H9 (cell line): ENCODE data around the gene ANO2. TPM values are rescaled to one million over a fixed set of nuclear protein-coding genes. Genes with fewer than 3 reads are reported as not detected.

Experiments
- DNase-seq: peaks from one replicate; pipeline ENCODE4 v3.0.0-alpha.2; 2017
- H2AFZ ChIP-seq: one replicate; pipeline ENCODE4 v1.6.1; 2013; ENCODE audit warnings: mild to moderate bottlenecking, low read length, control low read depth, moderate library complexity
- H2AK5ac ChIP-seq: 2 replicates; pipeline ENCODE4 v1.6.1; 2013; ENCODE audit warnings: low read length, control low read depth, mixed read lengths; ENCODE audit not compliant: insufficient read length
- H2BK120ac ChIP-seq: one replicate; pipeline ENCODE4 v1.6.1; 2013; ENCODE audit warnings: low read depth, mild to moderate bottlenecking, low read length, control low read depth, inconsistent platforms; ENCODE audit not compliant: poor library complexity, severe bottlenecking
- H2BK12ac ChIP-seq: 2 replicates; pipeline ENCODE4 v1.6.1; 2013; ENCODE audit warnings: low read length, control low read depth, mixed read lengths, low read depth; ENCODE audit not compliant: insufficient read length
- H2BK15ac ChIP-seq: 2 replicates; pipeline ENCODE4 v1.6.1; 2013; ENCODE audit warnings: low read depth, low read length, control low read depth
- H2BK20ac ChIP-seq: one replicate; pipeline ENCODE4 v1.6.1; 2013; ENCODE audit warnings: low read depth, mild to moderate bottlenecking, low read length, control low read depth, inconsistent platforms; ENCODE audit not compliant: poor library complexity, severe bottlenecking
- H2BK5ac ChIP-seq: 2 replicates; pipeline ENCODE4 v1.6.1; 2013; ENCODE audit warnings: low read length, control low read depth, mixed read lengths; ENCODE audit not compliant: insufficient read length
- H3K14ac ChIP-seq: 2 replicates; pipeline ENCODE4 v1.6.1; 2013; ENCODE audit warnings: low read length, control low read depth; ENCODE audit not compliant: insufficient read depth
- H3K18ac ChIP-seq: 2 replicates; pipeline ENCODE4 v1.6.1; 2013; ENCODE audit warnings: low read depth, mild to moderate bottlenecking, mixed read lengths, low read length, control low read depth; ENCODE audit not compliant: insufficient read length
- H3K23ac ChIP-seq: 2 replicates; pipeline ENCODE4 v1.6.1; 2013; ENCODE audit warnings: low read length, control low read depth, mixed read lengths, low read depth; ENCODE audit not compliant: insufficient read length
- H3K23me2 ChIP-seq: 2 replicates; pipeline ENCODE4 v1.6.1; 2013; ENCODE audit warnings: low read depth, mild to moderate bottlenecking, mixed read lengths, low read length, control low read depth; ENCODE audit not compliant: insufficient read length, poor library complexity, severe bottlenecking
- H3K27ac ChIP-seq: 2 replicates; pipeline ENCODE4 v1.5.1; 2013; ENCODE audit warnings: low read length, control low read depth, mixed read lengths, low read depth; ENCODE audit not compliant: insufficient read length
- H3K27me3 ChIP-seq: 2 replicates; pipeline ENCODE4 v1.6.1; 2013; ENCODE audit warnings: low read length, control low read depth, inconsistent platforms; ENCODE audit not compliant: insufficient read depth
- H3K4ac ChIP-seq: 2 replicates; pipeline ENCODE4 v1.6.1; 2013; ENCODE audit warnings: low read depth, mild to moderate bottlenecking, control low read depth, inconsistent platforms, low read length, moderate library complexity
- H3K4me1 ChIP-seq: 2 replicates; pipeline ENCODE4 v1.6.1; 2013; ENCODE audit warnings: low read length, control low read depth, inconsistent platforms; ENCODE audit not compliant: insufficient read depth
- H3K4me2 ChIP-seq: 2 replicates; pipeline ENCODE4 v1.6.1; 2013; ENCODE audit warnings: low read length, control low read depth, mixed read lengths; ENCODE audit not compliant: insufficient read length, insufficient read depth
- H3K56ac ChIP-seq: 2 replicates; pipeline ENCODE4 v1.6.1; 2013; ENCODE audit warnings: low read depth, mild to moderate bottlenecking, mixed read lengths, low read length, control low read depth; ENCODE audit not compliant: insufficient read length
- H3K79me1 ChIP-seq: 2 replicates; pipeline ENCODE4 v1.6.1; 2013; ENCODE audit warnings: low read depth, mild to moderate bottlenecking, moderate library complexity, low read length, control low read depth, inconsistent platforms; ENCODE audit not compliant: insufficient read depth, poor library complexity, severe bottlenecking
- H3K79me2 ChIP-seq: 2 replicates; pipeline ENCODE4 v1.6.1; 2013; ENCODE audit warnings: low read length, control low read depth, inconsistent platforms; ENCODE audit not compliant: insufficient read depth
- H3K9ac ChIP-seq: 2 replicates; pipeline ENCODE4 v1.6.1; 2013; ENCODE audit warnings: low read length, control low read depth, mixed read lengths; ENCODE audit not compliant: insufficient read length; ENCODE audit errors: extremely low read depth
- H3K9me3 ChIP-seq: one replicate; pipeline ENCODE4 v1.6.1; 2013; ENCODE audit warnings: low read depth, low read length, inconsistent platforms; ENCODE audit not compliant: control insufficient read depth
- H3T11ph ChIP-seq: one replicate; pipeline ENCODE4 v1.6.1; 2013; ENCODE audit warnings: mild to moderate bottlenecking, low read length, control low read depth, inconsistent platforms
- H4K20me1 ChIP-seq: one replicate; pipeline ENCODE4 v1.6.1; 2013; ENCODE audit not compliant: control insufficient read depth, insufficient read length, insufficient read depth
- H4K5ac ChIP-seq: 2 replicates; pipeline ENCODE4 v1.6.1; 2013; ENCODE audit warnings: low read depth, mild to moderate bottlenecking, mixed read lengths, low read length, control low read depth; ENCODE audit not compliant: insufficient read length
- H4K8ac ChIP-seq: replicated peaks from 2 replicates; pipeline ENCODE4 v1.6.1; 2013; ENCODE audit warnings: low read length, control low read depth, mixed read lengths, low read depth; ENCODE audit not compliant: insufficient read length
- H4K91ac ChIP-seq: 2 replicates; pipeline ENCODE4 v1.6.1; 2013; ENCODE audit warnings: low read depth, mild to moderate bottlenecking, moderate library complexity, mixed read lengths, low read length, control low read depth; ENCODE audit not compliant: insufficient read length
- H3K27ac Mint-ChIP-seq, 3 experiments: 2 replicates in 2 of 3; 3 replicates in 1 of 3; pipeline ENCODE4 v1.8.0; 2020 to 2021; ENCODE audit warnings: mixed read lengths in 3 of 3, mild to moderate bottlenecking in 1 of 3, moderate library complexity in 1 of 3
- H3K27me3 Mint-ChIP-seq: 2 replicates; pipeline ENCODE4 v1.8.0; 2021; ENCODE audit warnings: low read depth, mild to moderate bottlenecking, moderate library complexity, mixed read lengths
- H3K36me3 Mint-ChIP-seq, 3 experiments: 2 replicates in 2 of 3; 3 replicates in 1 of 3; pipeline ENCODE4 v1.8.0; 2020 to 2021; ENCODE audit warnings: low read depth in 3 of 3, mixed read lengths in 3 of 3; ENCODE audit not compliant: insufficient read depth in 1 of 3
- H3K4me1 Mint-ChIP-seq, 2 experiments: 2 replicates each; pipeline ENCODE4 v1.8.0; 2020; ENCODE audit warnings: mixed read lengths in 2 of 2
- H3K4me3 Mint-ChIP-seq, 2 experiments: 2 replicates in 1 of 2; 3 replicates in 1 of 2; pipeline ENCODE4 v1.8.0; 2020 to 2021; ENCODE audit warnings: mild to moderate bottlenecking in 2 of 2, mixed read lengths in 2 of 2, moderate library complexity in 1 of 2
- H3K9me3 Mint-ChIP-seq, 2 experiments: 2 replicates in 1 of 2; 3 replicates in 1 of 2; pipeline ENCODE4 v1.8.0; 2020; ENCODE audit warnings: mild to moderate bottlenecking in 2 of 2, mixed read lengths in 2 of 2, moderate library complexity in 1 of 2
- CTCF ChIP-seq: fragments of 200-600 bp; sonication (generic); conservative IDR thresholded peaks from 3 replicates; pipeline ENCODE4 v1.8.0; 2021; ENCODE audit warnings: antibody characterized with exemption, mild to moderate bottlenecking
- WGBS: extraction: QIAGEN DNeasy Blood & Tissue Kit; methylation state at CpG from one replicate; pipeline ENCODE4 v1.1.7; 2013; ENCODE audit warnings: missing lambda C conversion rate, low lambda C conversion rate, mixed read lengths; ENCODE audit not compliant: insufficient read length; ENCODE audit errors: extremely low coverage; 5-methylcytosine and 5-hydroxymethylcytosine counted together
- total RNA-seq: library from RNA; stranded (reverse); gene quantifications from 2 replicates; pipeline ENCODE4 v1.2.1, GENCODE V29; 2021

The ANO2 gene
- total RNA-seq, 1 experiment from 2014 or later, result 3.8 TPM

DNA sequence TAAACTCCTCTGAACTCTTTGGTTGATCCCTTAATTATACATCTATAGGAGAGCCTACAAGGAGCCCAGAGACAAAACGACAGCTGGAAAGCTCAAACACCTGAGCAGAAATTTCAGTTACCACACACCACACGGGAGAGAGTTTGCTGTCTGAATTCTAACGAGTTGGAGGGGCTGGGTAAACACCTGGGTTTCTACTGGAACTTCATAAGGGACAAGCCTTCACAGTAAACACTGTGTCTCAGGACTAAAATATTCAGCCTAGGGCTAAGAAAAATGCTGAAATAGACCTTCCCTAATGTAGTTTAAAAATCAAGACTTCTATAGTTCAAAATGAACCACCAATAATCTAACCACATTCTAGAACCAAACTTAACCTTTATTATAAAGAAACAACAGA is 9.6 kb upstream of the ANO2 start:
- Histone ChIP-seq H3K9me3 (no peaks in the 10 kb centered on the region), H4K20me1 (no peaks in the 10 kb centered on the region), H3K18ac (no peak overlapping the region), H3T11ph (no peak overlapping the region), H2BK20ac (no peak overlapping the region), H4K5ac (no peak overlapping the region), H3K79me1 (no peaks in the 10 kb centered on the region), H2BK12ac (no peak overlapping the region), H4K91ac (no peak overlapping the region), H3K79me2 (no peaks in the 10 kb centered on the region), H3K27ac (no peak overlapping the region), H2AK5ac (no peak overlapping the region), H3K23ac (no peak overlapping the region), H3K4me2 (no peak overlapping the region), H3K4ac (no peak overlapping the region), H4K8ac (no peak overlapping the region), H3K56ac (no peak overlapping the region), H2BK15ac (no peak overlapping the region), H3K9ac (no peak overlapping the region), H3K4me1 (no peaks in the 10 kb centered on the region), H3K23me2 (no peaks in the 10 kb centered on the region), H2BK5ac (no peak overlapping the region), H2BK120ac (no peak overlapping the region), H3K27me3 (no peaks in the 10 kb centered on the region), H2AFZ (no peak overlapping the region), H3K14ac (no peak overlapping the region)
- no peak for TF ChIP-seq CTCF
- H3K36me3 Mint-ChIP-seq, result no peaks in the 10 kb centered on the region; a peak in 1 of 7 replicates
- H3K4me3 Mint-ChIP-seq, result no peak overlapping the region
- H3K27me3 Mint-ChIP-seq, result peaks cover 21% of the 10 kb centered on the region
- H3K9me3 Mint-ChIP-seq, result no peaks in the 10 kb centered on the region; a peak in 1 of 5 replicates
- DNase-seq, result no peak
- WGBS, result no CpG with 5 or more reads among the region's 3 CpGs
- H3K27ac Mint-ChIP-seq, result no peak overlapping the region
- H3K4me1 Mint-ChIP-seq, result 0 out of 4 replicates have a peak, but pooled peaks cover 0 to 3% of the 10 kb centered on the region in 2 experiments
